ENCODE results near the gene CREG2.
A peak's percentile ranks its signal among the peaks of the same experiment; 100 is the strongest.

The CREG2 gene

DNA sequence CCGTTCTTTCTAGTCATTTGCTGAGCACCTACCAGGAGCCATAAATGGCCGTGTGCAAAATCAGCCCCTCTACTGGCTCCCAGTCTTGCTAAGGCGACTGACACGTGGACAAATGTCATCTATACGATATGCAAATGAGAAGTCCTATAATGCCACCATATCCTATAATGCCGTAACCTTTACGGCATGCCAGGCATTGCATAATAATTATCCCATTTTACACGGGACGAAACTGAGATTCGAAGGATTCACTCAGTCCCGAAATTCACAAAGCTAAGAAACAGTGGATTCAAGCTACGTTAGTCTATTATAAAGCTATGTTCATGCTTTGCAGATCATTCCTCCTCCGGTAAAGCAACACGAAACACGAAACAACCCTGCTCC lies 44.7 kb downstream of the CREG2 start:
- Histone ChIP-seq H3K36me3 (ENCODE audit: insufficient read depth) (no peaks in the 10 kb centered on the region), H3K27ac (no peak overlapping the region), H2AFZ (ENCODE audit: low read depth) (no peak overlapping the region), H3K4me1 (ENCODE audit: low read depth, poor library complexity, severe bottlenecking) (no peaks in the 10 kb centered on the region), H3K4me3 (IDR thresholded peaks at IDR 0.05; ENCODE audit: insufficient read depth, low read depth, low read length) (no peak overlapping the region), H3K4me2 (no peak overlapping the region), H3K79me2 (ENCODE audit: insufficient read depth, low read depth) (no peaks in the 10 kb centered on the region), H3K27me3 (ENCODE audit: insufficient read depth, low read depth) (no peaks in the 10 kb centered on the region), H3K9ac (no peak overlapping the region), H4K20me1 (ENCODE audit: insufficient read depth) (no peaks in the 10 kb centered on the region)
- no peak for TF ChIP-seq CTCF (conservative IDR thresholded peaks at IDR 0.05; ENCODE audit: low read depth, low read length)

GRCh38 chr2:101341901-101342624 lies 45.2 kb downstream of the CREG2 start:
- no peak overlapping the region for H3K4me2 ChIP-seq
- no peaks in the 10 kb centered on the region for H4K20me1 ChIP-seq (ENCODE audit: insufficient read depth)
- H3K36me3 ChIP-seq (ENCODE audit: insufficient read depth) = no peaks in the 10 kb centered on the region
- H3K4me1 ChIP-seq (ENCODE audit: low read depth, poor library complexity, severe bottlenecking) = no peaks in the 10 kb centered on the region
- peak; percentile 88 for TF ChIP-seq CTCF (conservative IDR thresholded peaks at IDR 0.05; ENCODE audit: low read depth, low read length)
- H3K27me3 ChIP-seq (ENCODE audit: insufficient read depth, low read depth) = no peaks in the 10 kb centered on the region
- no peak overlapping the region for H3K4me3 ChIP-seq (IDR thresholded peaks at IDR 0.05; ENCODE audit: insufficient read depth, low read depth, low read length)
- no peak overlapping the region for H2AFZ ChIP-seq (ENCODE audit: low read depth)
- no peak overlapping the region for H3K9ac ChIP-seq
- no peak overlapping the region for H3K27ac ChIP-seq
- H3K79me2 ChIP-seq (ENCODE audit: insufficient read depth, low read depth) = no peaks in the 10 kb centered on the region

- no peaks in the 10 kb centered on the region for H3K79me2 ChIP-seq (ENCODE audit: insufficient read depth, low read depth)
- H3K36me3 ChIP-seq (ENCODE audit: insufficient read depth) = no peaks in the 10 kb centered on the region
- no peaks in the 10 kb centered on the region for H4K20me1 ChIP-seq (ENCODE audit: insufficient read depth)
- no peak overlapping the region for H3K4me3 ChIP-seq (IDR thresholded peaks at IDR 0.05; ENCODE audit: insufficient read depth, low read depth, low read length)
- no peak overlapping the region for H3K27ac ChIP-seq
- no peak overlapping the region; the same call in 1 of the 2 replicates for H2AFZ ChIP-seq (ENCODE audit: low read depth)
- H3K27me3 ChIP-seq (ENCODE audit: insufficient read depth, low read depth) = no peaks in the 10 kb centered on the region
- TF ChIP-seq CTCF (conservative IDR thresholded peaks at IDR 0.05; ENCODE audit: low read depth, low read length) = no peak
- no peak overlapping the region for H3K9ac ChIP-seq
- H3K4me2 ChIP-seq = no peak overlapping the region
- H3K4me1 ChIP-seq (ENCODE audit: low read depth, poor library complexity, severe bottlenecking) = no peaks in the 10 kb centered on the region
These were observed 45.9 kb downstream of the CREG2 start for GRCh38 chr2:101341421-101341820.

DNA sequence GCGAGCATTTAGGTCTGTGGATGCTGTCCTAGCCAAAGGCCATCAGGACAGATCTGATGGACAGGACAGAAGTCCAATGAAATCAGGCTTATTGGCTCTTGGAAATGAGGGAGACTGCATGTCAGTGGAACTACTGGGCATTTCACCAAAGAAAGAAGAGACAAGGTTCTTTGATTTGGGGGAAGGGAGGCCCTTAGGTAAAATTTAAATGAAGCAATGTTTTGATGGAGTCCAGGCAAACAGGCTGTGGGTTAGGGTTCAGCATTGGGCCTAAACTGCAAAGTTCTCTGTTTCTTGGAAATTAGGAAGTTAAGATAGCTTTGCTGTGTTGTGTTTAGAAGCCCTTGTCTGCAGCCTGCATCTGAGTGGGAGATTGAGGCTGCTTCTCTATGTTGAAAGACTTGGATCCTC lies 47.2 kb downstream of the CREG2 start:
- Histone ChIP-seq H4K20me1 (ENCODE audit: insufficient read depth) (no peaks in the 10 kb centered on the region), H3K4me3 (IDR thresholded peaks at IDR 0.05; ENCODE audit: insufficient read depth, low read depth, low read length) (no peak overlapping the region), H3K36me3 (ENCODE audit: insufficient read depth) (no peaks in the 10 kb centered on the region), H2AFZ (ENCODE audit: low read depth) (no peak overlapping the region), H3K27ac (no peak overlapping the region), H3K4me1 (ENCODE audit: low read depth, poor library complexity, severe bottlenecking) (no peaks in the 10 kb centered on the region), H3K9ac (no peak overlapping the region), H3K27me3 (ENCODE audit: insufficient read depth, low read depth) (no peaks in the 10 kb centered on the region), H3K4me2 (no peak overlapping the region), H3K79me2 (ENCODE audit: insufficient read depth, low read depth) (no peaks in the 10 kb centered on the region)
- TF ChIP-seq CTCF (conservative IDR thresholded peaks at IDR 0.05; ENCODE audit: low read depth, low read length) = no peak
